Uterus (tissue), 4 donors: Measurements from ENCODE around the gene GABRG3. TPM values are rescaled to one million over a fixed set of nuclear protein-coding genes. Genes with fewer than 3 reads are reported as not detected.

Experiments
- DNase-seq, 2 donors: peaks; one replicate each; pipeline ENCODE4 v3.0.0-alpha.2; 2019 to 2020
- H3K27ac ChIP-seq, 2 donors: fragments of 200-600 bp; sonication (generic); 1 replicate in 1 of 2; 2 replicates in 1 of 2; pipeline ENCODE4 v1.5.1; 2016 to 2018
- H3K27me3 ChIP-seq, 2 donors: fragments of 200-600 bp; sonication (generic); one replicate each; pipeline ENCODE4 v1.5.1; 2018 to 2019; ENCODE audit warnings: control low read depth in 1 of 2
- H3K36me3 ChIP-seq, 2 donors: fragments of 200-600 bp; sonication (generic); one replicate each; pipeline ENCODE4 v1.5.1; 2019; ENCODE audit warnings: control low read depth in 1 of 2
- H3K4me1 ChIP-seq, 2 donors: fragments of 200-600 bp; sonication (generic); one replicate each; pipeline ENCODE4 v1.5.1; 2018 to 2019; ENCODE audit warnings: control low read depth in 1 of 2
- H3K4me3 ChIP-seq, 2 donors: fragments of 200-600 bp; sonication (generic); 1 replicate in 1 of 2; 2 replicates in 1 of 2; pipeline ENCODE4 v1.5.1; 2018 to 2019; ENCODE audit warnings: mild to moderate bottlenecking in 1 of 2
- H3K9me3 ChIP-seq, 2 donors: fragments of 200-600 bp; sonication (generic); one replicate each; pipeline ENCODE4 v1.5.1; 2019; ENCODE audit warnings: control low read depth in 1 of 2
- CTCF ChIP-seq, 4 experiments: fragments of 200-600 bp in 2 of 4; fragments of 450-650 bp in 2 of 4; sonication (generic) in 2 of 4; IDR thresholded peaks; one replicate each; pipeline ENCODE4 v1.5.1; 2016 to 2019; ENCODE audit warnings: antibody characterized with exemption in 4 of 4, mild to moderate bottlenecking in 2 of 4, moderate library complexity in 1 of 4
- POLR2A ChIP-seq, 2 donors: fragments of 450-650 bp; IDR thresholded peaks; one replicate each; pipeline ENCODE4 v1.6.1; 2016; ENCODE audit warnings: antibody characterized with exemption in 2 of 2, mild to moderate bottlenecking in 1 of 2, moderate library complexity in 1 of 2
- intact Hi-C: fragments of 100-400 bp; cut with DNase I; formaldehyde crosslinking; loops from one replicate; pipeline ENCODE4 v1.15.1; 2023; ENCODE audit warnings: low total_unique reads
- total RNA-seq, 4 donors: library from RNA; depleted of rRNA in 3 of 4; stranded (reverse); fragments of >200 nt in 3 of 4; gene quantifications; one replicate each; pipeline versions ENCODE4 v1.1.0 to v1.2.4, GENCODE V29; 2014 to 2023
- donor health status: DM: yes; HTN: yes; CAD: no.

GABRG3 gene
- total RNA-seq, 4 donors from 2014 or later: 3.0 TPM; not detected in 3

GRCh38 chr15:27074179-27074578, 103.2 kb downstream of the GABRG3 start:
- intact Hi-C loops: no loop called here
- Histone ChIP-seq H3K36me3 (no peaks in the 10 kb centered on the region), H3K27ac (no peak overlapping the region), H3K4me1 (no peaks in the 10 kb centered on the region), H3K27me3 (no peaks in the 10 kb centered on the region), H3K4me3 (no peak overlapping the region), H3K9me3 (no peaks in the 10 kb centered on the region)
- TF ChIP-seq POLR2A (IDR thresholded peaks at IDR 0.05) (no peak), CTCF (IDR thresholded peaks at IDR 0.05) (no peak)
- no peak for DNase-seq

GRCh38 chr15:27077790-27078189, 106.8 kb downstream of the GABRG3 start:
- no peak for TF ChIP-seq POLR2A (IDR thresholded peaks at IDR 0.05)
- TF ChIP-seq CTCF (IDR thresholded peaks at IDR 0.05): no peak
- Histone ChIP-seq H3K27ac (no peak overlapping the region), H3K4me1 (no peaks in the 10 kb centered on the region), H3K27me3 (no peaks in the 10 kb centered on the region), H3K9me3 (no peaks in the 10 kb centered on the region), H3K4me3 (no peak overlapping the region), H3K36me3 (no peaks in the 10 kb centered on the region)
- intact Hi-C loops: no loop called here
- DNase-seq: no peak

GRCh38 chr15:27081676-27082418, 110.9 kb downstream of the GABRG3 start:
- no peak for TF ChIP-seq CTCF (IDR thresholded peaks at IDR 0.05)
- no peak for TF ChIP-seq POLR2A (IDR thresholded peaks at IDR 0.05)
- Histone ChIP-seq H3K4me1 (no peaks in the 10 kb centered on the region), H3K27me3 (no peaks in the 10 kb centered on the region), H3K27ac (no peak overlapping the region), H3K9me3 (no peaks in the 10 kb centered on the region), H3K4me3 (no peak overlapping the region), H3K36me3 (no peaks in the 10 kb centered on the region)
- intact Hi-C loops: no loop called here
- no peak for DNase-seq

GRCh38 chr15:27082526-27082925, 111.5 kb downstream of the GABRG3 start:
- no peak for DNase-seq
- H3K27me3 ChIP-seq: no peaks in the 10 kb centered on the region
- TF ChIP-seq CTCF (IDR thresholded peaks at IDR 0.05): no peak
- TF ChIP-seq POLR2A (IDR thresholded peaks at IDR 0.05): no peak
- no peaks in the 10 kb centered on the region for H3K9me3 ChIP-seq
- intact Hi-C loops: no loop called here
- H3K4me1 ChIP-seq: no peaks in the 10 kb centered on the region
- H3K27ac ChIP-seq: no peak overlapping the region
- no peaks in the 10 kb centered on the region for H3K36me3 ChIP-seq
- H3K4me3 ChIP-seq: no peak overlapping the region

GRCh38 chr15:27084844-27085243, 113.9 kb downstream of the GABRG3 start:
- intact Hi-C loops: no loop called here
- TF ChIP-seq POLR2A (IDR thresholded peaks at IDR 0.05): no peak
- TF ChIP-seq CTCF (IDR thresholded peaks at IDR 0.05): no peak
- H3K4me1 ChIP-seq: no peaks in the 10 kb centered on the region
- H3K27ac ChIP-seq: no peak overlapping the region
- no peaks in the 10 kb centered on the region for H3K27me3 ChIP-seq
- no peaks in the 10 kb centered on the region for H3K9me3 ChIP-seq
- no peak for DNase-seq
- H3K4me3 ChIP-seq: no peak overlapping the region
- H3K36me3 ChIP-seq: no peaks in the 10 kb centered on the region
